ENCODE data around the gene PDE4C.

Gene PDE4C

GRCh38 chr19:18229474-18229873 is 3.2 kb upstream of the PDE4C start:
- H3K27ac ChIP-seq: no peak overlapping the region
- TF ChIP-seq, protein P1, sequence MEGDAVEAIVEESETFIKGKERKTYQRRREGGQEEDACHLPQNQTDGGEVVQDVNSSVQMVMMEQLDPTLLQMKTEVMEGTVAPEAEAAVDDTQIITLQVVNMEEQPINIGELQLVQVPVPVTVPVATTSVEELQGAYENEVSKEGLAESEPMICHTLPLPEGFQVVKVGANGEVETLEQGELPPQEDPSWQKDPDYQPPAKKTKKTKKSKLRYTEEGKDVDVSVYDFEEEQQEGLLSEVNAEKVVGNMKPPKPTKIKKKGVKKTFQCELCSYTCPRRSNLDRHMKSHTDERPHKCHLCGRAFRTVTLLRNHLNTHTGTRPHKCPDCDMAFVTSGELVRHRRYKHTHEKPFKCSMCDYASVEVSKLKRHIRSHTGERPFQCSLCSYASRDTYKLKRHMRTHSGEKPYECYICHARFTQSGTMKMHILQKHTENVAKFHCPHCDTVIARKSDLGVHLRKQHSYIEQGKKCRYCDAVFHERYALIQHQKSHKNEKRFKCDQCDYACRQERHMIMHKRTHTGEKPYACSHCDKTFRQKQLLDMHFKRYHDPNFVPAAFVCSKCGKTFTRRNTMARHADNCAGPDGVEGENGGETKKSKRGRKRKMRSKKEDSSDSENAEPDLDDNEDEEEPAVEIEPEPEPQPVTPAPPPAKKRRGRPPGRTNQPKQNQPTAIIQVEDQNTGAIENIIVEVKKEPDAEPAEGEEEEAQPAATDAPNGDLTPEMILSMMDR (IDR thresholded peaks at IDR 0.05): peak; percentile 77
- no peak for TF ChIP-seq ZFX (IDR thresholded peaks at IDR 0.05; ENCODE audit: borderline replicate concordance)

DNA sequence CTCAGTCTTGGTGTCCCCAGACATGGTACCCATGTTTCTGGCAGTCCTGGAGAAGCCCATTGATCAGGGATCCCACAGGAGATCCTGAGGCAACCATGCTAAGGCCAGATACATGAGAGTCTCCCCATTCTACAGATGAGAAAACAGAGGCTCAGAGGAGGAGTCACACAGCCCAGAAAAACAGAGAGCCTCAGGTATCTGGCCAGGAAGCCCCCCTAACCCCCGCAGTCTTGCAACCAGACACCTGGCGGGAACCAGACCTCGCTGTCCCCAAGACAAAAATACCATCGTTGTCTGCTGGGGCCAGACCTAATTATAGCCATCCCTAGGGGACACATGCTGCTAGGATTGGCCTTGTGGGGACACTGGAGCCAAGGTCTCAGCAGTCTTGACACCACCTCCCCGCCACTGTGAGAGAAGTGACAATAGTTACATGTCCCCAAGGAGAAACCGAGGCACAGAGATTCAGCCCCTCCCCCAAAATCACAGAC is 1.6 kb upstream of the PDE4C start:
- no peak overlapping the region for H3K27ac ChIP-seq
- TF ChIP-seq, protein P1 (IDR thresholded peaks at IDR 0.05): no peak
- no peak for TF ChIP-seq ZFX (IDR thresholded peaks at IDR 0.05; ENCODE audit: borderline replicate concordance)

GRCh38 chr19:18226956-18227780 is 930 bp upstream of the PDE4C start:
- no peak overlapping the region for H3K27ac ChIP-seq
- no peak for TF ChIP-seq ZFX (IDR thresholded peaks at IDR 0.05; ENCODE audit: borderline replicate concordance)
- TF ChIP-seq, protein P1 (IDR thresholded peaks at IDR 0.05): no peak

DNA sequence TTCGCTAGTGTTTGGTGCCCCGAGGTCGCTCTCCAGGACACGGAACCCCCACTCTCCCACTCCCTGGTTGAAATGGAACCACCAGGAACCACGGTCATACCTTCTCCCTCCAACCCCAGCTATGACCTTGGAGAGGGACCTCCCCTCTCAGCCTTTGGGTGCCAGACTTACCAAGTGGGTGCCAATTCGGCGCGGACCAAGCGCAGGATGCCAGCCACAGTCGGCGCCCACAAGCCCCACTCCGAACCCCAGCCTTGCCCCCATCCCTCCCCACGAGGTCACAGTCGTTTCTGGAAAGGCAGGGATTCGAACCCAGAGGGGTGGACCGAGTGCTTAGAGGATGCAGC is 910 bp downstream of the PDE4C start:
- TF ChIP-seq ZFX (IDR thresholded peaks at IDR 0.05; ENCODE audit: borderline replicate concordance): no peak
- TF ChIP-seq, protein P1 (IDR thresholded peaks at IDR 0.05): no peak
- H3K27ac ChIP-seq: no peak overlapping the region

DNA sequence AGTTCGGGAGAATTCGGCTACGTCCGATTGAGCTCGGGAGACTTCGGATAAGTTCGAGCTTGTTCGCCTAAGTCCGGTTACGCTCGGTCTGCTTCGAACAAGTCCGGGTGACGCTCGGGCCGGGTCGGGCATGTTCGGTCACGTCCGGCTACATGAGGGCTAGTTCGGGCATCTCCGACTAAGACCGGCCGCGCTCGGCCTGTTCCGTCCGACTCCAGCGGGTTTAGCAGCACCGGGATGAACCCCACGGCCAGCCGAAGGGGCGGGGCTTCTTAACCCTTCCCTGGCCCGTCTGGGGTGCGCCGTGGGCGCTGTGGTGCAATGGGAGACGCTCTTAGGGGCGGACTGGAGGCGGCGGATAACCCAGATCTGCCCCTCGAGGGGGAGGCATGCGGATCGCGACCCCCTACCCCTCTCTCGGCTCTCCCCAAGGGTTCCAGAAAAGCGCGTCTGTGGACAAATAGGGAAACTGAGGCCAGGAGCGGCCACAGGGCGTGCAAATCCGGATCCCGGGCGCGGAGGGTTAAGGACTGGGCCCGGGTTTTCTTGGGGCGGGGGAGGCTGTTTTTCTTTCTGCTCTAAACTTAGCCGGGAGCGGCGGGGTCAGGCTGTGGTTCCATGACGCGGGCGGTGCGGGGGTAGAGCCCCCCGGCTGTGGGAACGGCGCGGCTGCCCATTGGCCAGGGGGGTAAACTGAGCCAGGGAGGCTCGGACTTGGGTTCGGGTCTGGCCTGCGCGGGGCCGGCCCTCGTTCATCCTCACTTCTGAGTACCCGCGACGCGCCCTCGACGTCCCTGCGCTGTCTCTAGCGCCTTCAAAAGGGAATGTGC is 1.5 kb downstream of the PDE4C start:
- peak overlapping the region; percentile 84 for H3K27ac ChIP-seq
- TF ChIP-seq, protein P1 (IDR thresholded peaks at IDR 0.05): no peak
- no peak for TF ChIP-seq ZFX (IDR thresholded peaks at IDR 0.05; ENCODE audit: borderline replicate concordance)

DNA sequence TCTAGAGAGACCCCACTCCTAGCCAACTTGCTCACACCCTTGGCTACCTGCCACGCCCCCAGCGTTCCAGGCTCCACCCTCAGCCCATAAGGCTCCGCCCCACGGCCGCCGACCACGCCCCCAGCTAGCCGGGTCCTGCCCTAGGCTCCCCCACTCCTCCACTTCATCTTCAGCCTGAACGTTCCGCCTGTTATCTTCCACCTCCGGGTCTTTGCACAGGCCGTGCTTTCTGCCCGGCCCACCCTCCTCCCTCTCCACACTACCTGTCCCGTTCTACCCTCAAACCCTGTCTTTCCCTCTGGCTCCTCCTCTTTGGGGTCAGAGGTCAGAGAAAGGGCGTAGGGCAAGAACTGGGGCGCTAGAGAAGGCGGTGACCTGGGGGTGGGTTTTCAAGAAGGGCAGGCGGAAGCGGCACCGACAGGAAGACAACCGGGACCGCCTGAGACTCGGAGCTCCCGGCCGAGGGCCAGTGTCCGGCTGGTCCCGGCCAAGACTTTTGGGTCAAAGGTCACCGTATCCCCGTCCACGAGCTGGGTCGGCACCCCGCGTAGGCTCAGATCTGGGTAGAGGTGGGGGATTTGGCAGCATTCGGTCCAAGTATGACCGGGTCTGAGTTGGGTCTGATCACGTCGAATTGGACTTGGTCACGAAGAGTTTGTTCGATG is 2.2 kb downstream of the PDE4C start:
- H3K27ac ChIP-seq: peak overlapping the region; percentile 84

More for the DNA sequence above, 2.2 kb downstream of the PDE4C start:
- TF ChIP-seq, protein P1 (IDR thresholded peaks at IDR 0.05): no peak
- TF ChIP-seq ZFX (IDR thresholded peaks at IDR 0.05; ENCODE audit: borderline replicate concordance): no peak

All from 22Rv1 (cell line).